Keratinocyte (primary cell): ENCODE data around the gene KMT5C.

Experiments used
- EZH2 ChIP-seq: IDR thresholded peaks from one replicate; pipeline ENCODE4 v1.6.1; 2012; ENCODE audit warnings: inconsistent platforms, mild to moderate bottlenecking, low read length, moderate library complexity
- TF ChIP-seq, protein P1 (sequence below), 3 experiments: IDR thresholded peaks in 1 of 3; conservative IDR thresholded peaks in 1 of 3; optimal IDR thresholded peaks in 1 of 3; 2 replicates in 2 of 3; 3 replicates in 1 of 3; pipeline versions ENCODE3 to v1.5.1; 2011; ENCODE audit warnings: low read length in 3 of 3, mild to moderate bottlenecking in 3 of 3, moderate library complexity in 2 of 3, control low read depth in 1 of 3, inconsistent platforms in 1 of 3; ENCODE audit not compliant: insufficient read depth in 2 of 3; ENCODE audit errors: extremely low read depth in 1 of 3

DNA sequence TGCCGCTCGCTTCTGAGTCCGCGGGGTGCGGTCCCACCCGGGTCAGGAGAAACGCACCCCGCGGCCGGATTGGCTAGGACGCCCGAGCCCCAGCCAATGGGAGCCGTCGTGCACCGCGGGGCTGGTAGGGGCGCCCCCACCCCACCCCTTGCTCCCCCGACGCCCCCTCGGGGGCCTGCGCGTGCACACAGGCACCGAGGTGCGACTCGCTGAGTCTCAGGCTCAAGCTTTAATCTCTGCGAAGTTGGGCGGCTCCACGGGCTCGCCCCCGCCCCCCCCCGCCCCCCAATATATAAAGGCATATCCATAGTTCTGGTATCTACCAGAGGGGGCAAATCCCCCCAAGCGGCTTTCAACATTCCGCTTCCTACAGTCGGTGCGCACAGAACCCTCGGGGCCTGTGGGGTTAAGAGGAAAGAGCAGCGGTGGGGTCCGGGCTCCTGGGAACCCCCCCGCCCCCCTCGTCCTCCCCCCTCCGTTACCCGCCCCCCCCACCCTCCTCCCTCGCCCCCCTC, 15.1 kb downstream of the KMT5C start, which contains the start of gene COX6B2:
- TF ChIP-seq, protein P1, sequence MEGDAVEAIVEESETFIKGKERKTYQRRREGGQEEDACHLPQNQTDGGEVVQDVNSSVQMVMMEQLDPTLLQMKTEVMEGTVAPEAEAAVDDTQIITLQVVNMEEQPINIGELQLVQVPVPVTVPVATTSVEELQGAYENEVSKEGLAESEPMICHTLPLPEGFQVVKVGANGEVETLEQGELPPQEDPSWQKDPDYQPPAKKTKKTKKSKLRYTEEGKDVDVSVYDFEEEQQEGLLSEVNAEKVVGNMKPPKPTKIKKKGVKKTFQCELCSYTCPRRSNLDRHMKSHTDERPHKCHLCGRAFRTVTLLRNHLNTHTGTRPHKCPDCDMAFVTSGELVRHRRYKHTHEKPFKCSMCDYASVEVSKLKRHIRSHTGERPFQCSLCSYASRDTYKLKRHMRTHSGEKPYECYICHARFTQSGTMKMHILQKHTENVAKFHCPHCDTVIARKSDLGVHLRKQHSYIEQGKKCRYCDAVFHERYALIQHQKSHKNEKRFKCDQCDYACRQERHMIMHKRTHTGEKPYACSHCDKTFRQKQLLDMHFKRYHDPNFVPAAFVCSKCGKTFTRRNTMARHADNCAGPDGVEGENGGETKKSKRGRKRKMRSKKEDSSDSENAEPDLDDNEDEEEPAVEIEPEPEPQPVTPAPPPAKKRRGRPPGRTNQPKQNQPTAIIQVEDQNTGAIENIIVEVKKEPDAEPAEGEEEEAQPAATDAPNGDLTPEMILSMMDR (optimal IDR thresholded peaks at IDR 0.05 in 1 of 3, IDR thresholded peaks at IDR 0.05 in 1 of 3, conservative IDR thresholded peaks at IDR 0.05 in 1 of 3; ENCODE audit: extremely low read depth in 1 of 3, insufficient read depth in 2 of 3, low read length in 3 of 3), result no peak
- TF ChIP-seq EZH2, result no peak
